Stomach smooth muscle (tissue), 2 donors: Measurements from ENCODE around the gene GHRH.

Experiments used
- H3K27ac ChIP-seq: one replicate; pipeline ENCODE4 v1.7.0; 2013; ENCODE audit warnings: mild to moderate bottlenecking, low read length, inconsistent platforms
- H3K27me3 ChIP-seq, 2 donors: one replicate each; pipeline ENCODE4 v1.7.0; 2013; ENCODE audit warnings: low read length in 2 of 2; ENCODE audit not compliant: insufficient read depth in 2 of 2, control insufficient read depth in 1 of 2
- H3K36me3 ChIP-seq, 2 donors: one replicate each; pipeline ENCODE4 v1.7.0; 2013; ENCODE audit warnings: low read length in 2 of 2; ENCODE audit not compliant: control insufficient read depth in 2 of 2, insufficient read depth in 2 of 2
- H3K4me1 ChIP-seq: one replicate; pipeline ENCODE4 v1.7.0; 2013; ENCODE audit warnings: low read length; ENCODE audit not compliant: control insufficient read depth, insufficient read depth
- H3K4me3 ChIP-seq, 2 donors: one replicate each; pipeline ENCODE4 v1.7.0; 2013; ENCODE audit warnings: low read length in 2 of 2
- H3K9ac ChIP-seq, 2 donors: one replicate each; pipeline ENCODE4 v1.7.0; 2013; ENCODE audit warnings: low read length in 2 of 2, mild to moderate bottlenecking in 1 of 2
- H3K9me3 ChIP-seq, 2 donors: one replicate each; pipeline ENCODE4 v1.7.0; 2013; ENCODE audit warnings: low read length in 2 of 2; ENCODE audit not compliant: control insufficient read depth in 2 of 2
- donor health status: healthy.
- donor health status: Pancreatic carcinoma.

Gene GHRH

DNA sequence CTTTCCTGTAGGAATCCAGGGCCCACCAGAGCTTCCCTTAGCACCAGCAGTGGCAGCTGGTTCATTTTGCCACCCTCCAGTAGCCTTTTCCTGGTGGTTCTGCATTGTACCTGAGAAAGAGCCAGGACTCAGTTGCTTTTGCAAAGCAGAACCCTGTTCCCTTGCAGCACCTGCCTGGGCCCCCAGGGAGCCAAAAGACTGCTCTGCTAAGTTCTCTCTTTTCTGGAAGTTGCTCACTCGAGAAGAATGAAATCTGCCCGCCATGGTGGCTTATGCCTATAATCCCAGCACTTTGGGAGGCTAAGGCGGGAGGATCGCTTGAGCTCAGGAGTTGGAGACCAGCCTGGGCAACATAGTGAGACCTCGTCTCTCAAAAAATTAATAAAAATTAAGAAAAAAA is 24.0 kb downstream of the GHRH start:
- H3K4me1 ChIP-seq: peaks cover 14% of the 10 kb centered on the region
- no peaks in the 10 kb centered on the region for H3K9me3 ChIP-seq
- no peaks in the 10 kb centered on the region for H3K27me3 ChIP-seq
- no peak overlapping the region for H3K27ac ChIP-seq
- H3K4me3 ChIP-seq: no peak overlapping the region
- H3K36me3 ChIP-seq: peaks cover 51 to 54% of the 10 kb centered on the region in 2 donors
- H3K9ac ChIP-seq: no peak overlapping the region

GRCh38 chr20:37236462-37236861 is 25.2 kb downstream of the GHRH start:
- Histone ChIP-seq H3K36me3 (peaks cover 53 to 57% of the 10 kb centered on the region in 2 donors), H3K4me1 (peaks cover 14% of the 10 kb centered on the region)

GRCh38 chr20:37235065-37235464 is 26.5 kb downstream of the GHRH start:
- Histone ChIP-seq H3K27ac (no peak overlapping the region), H3K27me3 (no peaks in the 10 kb centered on the region), H3K4me1 (peaks cover 11% of the 10 kb centered on the region), H3K9ac (no peak overlapping the region), H3K9me3 (no peaks in the 10 kb centered on the region), H3K4me3 (no peak overlapping the region), H3K36me3 (peaks cover 57 to 62% of the 10 kb centered on the region in 2 donors)

More at GRCh38 chr20:37236462-37236861, 25.2 kb downstream of the GHRH start:
- H3K4me3 ChIP-seq: no peak overlapping the region
- H3K27me3 ChIP-seq: no peaks in the 10 kb centered on the region
- no peaks in the 10 kb centered on the region for H3K9me3 ChIP-seq
- H3K9ac ChIP-seq: no peak overlapping the region
- no peak overlapping the region for H3K27ac ChIP-seq

- Histone ChIP-seq H3K9ac (no peak overlapping the region), H3K27me3 (no peaks in the 10 kb centered on the region), H3K9me3 (no peaks in the 10 kb centered on the region), H3K4me3 (no peak overlapping the region), H3K36me3 (peaks cover 64 to 70% of the 10 kb centered on the region in 2 donors), H3K27ac (no peak overlapping the region), H3K4me1 (peaks cover 10% of the 10 kb centered on the region)
These were observed 27.4 kb downstream of the GHRH start for GRCh38 chr20:37234254-37234581.

DNA sequence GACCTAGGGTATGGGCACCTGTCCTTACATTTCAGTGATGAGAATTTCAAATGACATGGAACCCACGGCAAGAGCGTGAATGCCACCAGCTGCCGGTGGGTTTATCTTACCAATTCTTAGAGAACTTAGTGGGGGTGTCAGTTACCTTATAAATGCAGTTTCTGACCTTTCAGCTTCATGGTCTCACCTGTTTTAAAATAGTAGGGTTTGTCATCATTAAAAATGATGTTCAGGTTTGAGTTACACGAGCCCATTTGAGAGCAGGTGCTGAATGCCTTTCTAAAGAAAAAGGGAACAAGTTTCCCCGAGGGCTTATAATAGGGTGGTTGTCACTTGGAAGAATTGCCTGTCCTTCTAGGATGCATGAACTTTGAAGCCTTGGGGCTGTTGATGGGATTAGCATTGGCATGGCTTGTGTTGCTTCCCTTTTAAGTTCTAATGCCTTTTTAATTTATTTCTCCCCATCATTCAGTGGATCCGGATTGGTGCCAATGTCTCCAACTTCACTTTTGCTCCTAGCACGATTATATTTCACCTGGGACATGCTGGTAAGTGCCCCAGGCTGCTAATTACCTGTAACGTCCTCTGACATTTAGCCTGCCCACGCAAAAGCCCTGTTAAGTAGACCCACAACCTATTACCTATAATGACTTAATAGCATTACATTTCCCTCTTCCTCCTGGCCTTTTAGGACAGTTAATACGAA is 27.9 kb downstream of the GHRH start:
- Histone ChIP-seq H3K27me3 (no peaks in the 10 kb centered on the region), H3K27ac (no peak overlapping the region), H3K36me3 (peaks cover 69 to 76% of the 10 kb centered on the region in 2 donors), H3K9ac (no peak overlapping the region), H3K4me3 (no peak overlapping the region), H3K9me3 (no peaks in the 10 kb centered on the region), H3K4me1 (peaks cover 7% of the 10 kb centered on the region)

DNA sequence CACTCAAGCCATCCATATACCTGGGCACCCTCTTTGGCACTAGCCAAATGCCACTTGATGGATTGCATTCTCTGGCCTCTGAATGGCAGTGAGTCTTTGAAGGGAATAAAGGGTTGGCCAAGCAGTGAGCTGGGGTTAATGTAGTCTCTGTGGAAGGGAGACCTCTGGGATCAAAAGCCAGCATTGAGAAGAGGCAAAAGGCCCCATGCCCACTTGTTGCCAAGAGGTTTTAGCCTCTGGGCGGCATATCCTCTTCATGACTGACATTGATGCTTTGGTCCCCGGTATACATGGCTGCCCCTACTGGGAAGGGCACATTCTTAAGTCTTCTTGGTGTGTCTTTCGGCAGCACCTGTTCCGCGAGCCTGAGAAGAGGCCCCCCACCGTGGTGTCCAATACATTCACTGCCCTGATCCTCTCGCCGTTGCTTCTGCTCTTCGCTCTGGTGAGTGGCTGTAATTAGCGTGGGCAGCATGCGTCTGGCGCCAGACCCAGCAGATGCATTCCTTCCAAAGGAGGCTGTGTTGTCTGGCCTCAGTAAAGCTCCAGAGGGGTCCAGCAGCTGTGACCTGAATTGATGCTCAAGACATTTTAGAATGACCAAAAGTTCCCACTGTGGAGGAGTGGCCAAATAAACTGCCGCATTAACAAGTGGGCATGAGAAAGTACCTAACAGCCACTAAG is 29.5 kb downstream of the GHRH start:
- no peaks in the 10 kb centered on the region for H3K9me3 ChIP-seq
- H3K27me3 ChIP-seq: no peaks in the 10 kb centered on the region
- H3K9ac ChIP-seq: no peak overlapping the region
- peaks cover 78 to 79% of the 10 kb centered on the region in 2 donors for H3K36me3 ChIP-seq
- H3K27ac ChIP-seq: no peak overlapping the region
- no peak overlapping the region for H3K4me3 ChIP-seq
- H3K4me1 ChIP-seq: peaks cover 5% of the 10 kb centered on the region

- Histone ChIP-seq H3K4me1 (peaks cover 10% of the 10 kb centered on the region), H3K4me3 (no peak overlapping the region), H3K36me3 (peaks cover 75 to 81% of the 10 kb centered on the region in 2 donors), H3K27me3 (no peaks in the 10 kb centered on the region), H3K27ac (no peak overlapping the region), H3K9ac (no peak overlapping the region), H3K9me3 (no peaks in the 10 kb centered on the region)
These were observed 31.4 kb downstream of the GHRH start for GRCh38 chr20:37230200-37230599.

DNA sequence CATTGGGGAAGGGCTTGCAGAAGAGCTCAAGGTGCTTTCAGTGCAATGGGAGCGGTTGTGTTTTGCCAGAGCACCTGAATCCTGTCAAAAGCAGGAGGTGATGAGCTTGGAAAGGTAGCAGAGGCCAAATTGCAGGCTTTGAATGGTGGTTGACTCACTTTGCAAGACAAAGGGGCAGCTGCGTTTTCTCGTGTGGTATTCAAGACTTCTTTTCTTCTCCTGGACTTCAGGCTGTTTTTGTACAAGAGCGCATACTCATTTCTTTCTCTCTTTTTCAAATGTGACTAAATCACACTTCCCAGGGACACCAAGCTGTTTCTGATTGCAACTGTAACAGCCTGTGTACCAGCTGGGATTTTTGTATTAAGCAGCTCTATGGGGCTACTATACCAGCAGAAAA is 32.3 kb downstream of the GHRH start:
- Histone ChIP-seq H3K9ac (no peak overlapping the region), H3K27me3 (no peaks in the 10 kb centered on the region), H3K4me1 (peaks cover 10% of the 10 kb centered on the region), H3K27ac (no peak overlapping the region), H3K4me3 (no peak overlapping the region), H3K36me3 (peaks cover 76 to 82% of the 10 kb centered on the region in 2 donors), H3K9me3 (no peaks in the 10 kb centered on the region)

DNA sequence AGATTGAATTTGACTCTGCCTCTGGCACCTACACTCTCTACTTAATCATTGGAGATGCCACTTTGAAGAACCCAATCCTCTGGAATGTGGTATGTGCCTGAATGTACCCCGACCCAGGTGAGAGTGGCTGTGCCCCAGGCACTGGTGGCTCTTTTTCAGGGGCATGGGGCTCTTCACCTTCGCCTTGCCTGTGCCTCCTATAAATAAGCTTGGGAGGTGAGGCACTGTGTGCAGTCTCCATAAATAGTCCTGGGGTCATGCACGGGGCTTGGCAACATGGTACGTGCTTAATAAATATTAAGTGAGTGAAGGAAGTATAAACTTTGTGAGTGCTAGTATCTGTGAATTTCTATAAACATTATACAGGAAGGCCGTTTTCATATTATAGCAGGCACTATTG is 33.0 kb downstream of the GHRH start:
- Histone ChIP-seq H3K9me3 (no peaks in the 10 kb centered on the region), H3K27ac (no peak overlapping the region), H3K4me1 (peaks cover 10% of the 10 kb centered on the region), H3K36me3 (peaks cover 76 to 83% of the 10 kb centered on the region in 2 donors), H3K9ac (no peak overlapping the region), H3K4me3 (no peak overlapping the region), H3K27me3 (no peaks in the 10 kb centered on the region)

DNA sequence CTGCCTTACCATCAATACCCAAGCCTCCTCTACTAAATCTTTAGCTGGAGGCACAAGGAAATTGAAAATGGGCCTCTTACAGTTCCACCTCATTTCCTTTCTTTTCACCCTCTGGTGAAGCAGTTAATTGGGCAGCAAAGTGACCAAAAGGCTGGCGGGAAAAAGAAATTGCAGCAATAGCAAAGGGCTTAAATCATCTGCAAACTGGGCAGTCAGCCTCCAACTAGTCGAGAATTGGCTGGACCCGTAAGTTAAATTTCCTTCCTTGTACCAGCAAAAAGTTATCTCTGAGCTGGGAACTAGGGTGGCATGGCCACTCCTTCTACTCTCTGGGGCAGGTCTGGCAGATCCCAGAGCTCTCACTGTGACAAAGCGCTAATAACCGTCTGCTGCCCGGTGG is 33.5 kb downstream of the GHRH start:
- Histone ChIP-seq H3K36me3 (peaks cover 78 to 81% of the 10 kb centered on the region in 2 donors), H3K27me3 (no peaks in the 10 kb centered on the region), H3K9me3 (no peaks in the 10 kb centered on the region), H3K4me1 (peaks cover 10% of the 10 kb centered on the region), H3K27ac (no peak overlapping the region), H3K9ac (no peak overlapping the region), H3K4me3 (no peak overlapping the region)

GRCh38 chr20:37226889-37227288 is 34.7 kb downstream of the GHRH start:
- H3K9me3 ChIP-seq: no peaks in the 10 kb centered on the region
- H3K9ac ChIP-seq: no peak overlapping the region
- no peaks in the 10 kb centered on the region for H3K27me3 ChIP-seq
- H3K4me3 ChIP-seq: peak overlapping the region in 1 of 2 donors; percentile 29
- H3K36me3 ChIP-seq: peaks cover 72 to 73% of the 10 kb centered on the region in 2 donors
- peaks cover 10% of the 10 kb centered on the region for H3K4me1 ChIP-seq
- H3K27ac ChIP-seq: no peak overlapping the region
